HepG2 (cell line): ENCODE data around the gene SCP2. TPM values are rescaled to one million over a fixed set of nuclear protein-coding genes. Genes with fewer than 3 reads are reported as not detected.
A peak's percentile ranks its signal among the peaks of the same experiment; 100 is the strongest.

Experiments
- ATF4 ChIP-seq, 2 experiments: fragments of 450-650 bp in 1 of 2; sonication (generic) in 1 of 2; formaldehyde crosslinking; IDR thresholded peaks; 2 replicates each; pipeline versions ENCODE4 v1.5.0 to v1.8.0; 2020 to 2022; ENCODE audit warnings: mild to moderate bottlenecking in 1 of 2, missing genetic modification reagents in 1 of 2
- ETS1 ChIP-seq: sonication (generic); formaldehyde crosslinking; IDR thresholded peaks from 2 replicates; pipeline ENCODE4 v1.4.0; 2020; ENCODE audit warnings: missing genetic modification reagents
- MLLT10 ChIP-seq: sonication (generic); formaldehyde crosslinking; IDR thresholded peaks from 2 replicates; pipeline ENCODE4 v1.4.0; 2020; ENCODE audit warnings: missing genetic modification reagents
- NFE2 ChIP-seq: sonication (generic); formaldehyde crosslinking; IDR thresholded peaks from 2 replicates; pipeline ENCODE4 v1.4.0; 2020; ENCODE audit warnings: missing genetic modification reagents
- PHB2 ChIP-seq: fragments of 450-650 bp; IDR thresholded peaks from 2 replicates; pipeline ENCODE4 v1.6.1; 2018; ENCODE audit not compliant: partially characterized antibody
- RARG ChIP-seq: sonication (generic); formaldehyde crosslinking; IDR thresholded peaks from 2 replicates; pipeline ENCODE4 v1.4.0; 2020; ENCODE audit warnings: low read depth, mild to moderate bottlenecking, missing genetic modification reagents
- RFX1 ChIP-seq: fragments of 450-650 bp; IDR thresholded peaks from 2 replicates; pipeline ENCODE4 v1.6.1; 2017
- TFDP1 ChIP-seq: IDR thresholded peaks from 2 replicates; pipeline ENCODE4 v1.6.1; 2016; ENCODE audit warnings: missing compliant biosample characterization, missing genetic modification reagents, borderline replicate concordance
- ZBTB3 ChIP-seq: sonication (generic); formaldehyde crosslinking; IDR thresholded peaks from 2 replicates; pipeline ENCODE4 v1.4.0; 2020; ENCODE audit warnings: low read depth, mild to moderate bottlenecking, moderate library complexity, missing genetic modification reagents, borderline replicate concordance
- ZBTB33 ChIP-seq: sonication (generic); formaldehyde crosslinking; IDR thresholded peaks from 2 replicates; pipeline ENCODE4 v1.4.0; 2020; ENCODE audit warnings: missing genetic modification reagents
- ZBTB8A ChIP-seq: sonication (generic); formaldehyde crosslinking; IDR thresholded peaks from 2 replicates; pipeline ENCODE4 v1.4.0; 2020; ENCODE audit warnings: mild to moderate bottlenecking, low read depth, missing genetic modification reagents, borderline replicate concordance
- ZC3H4 ChIP-seq: sonication (generic); formaldehyde crosslinking; IDR thresholded peaks from 2 replicates; pipeline ENCODE4 v1.4.0; 2020; ENCODE audit warnings: missing genetic modification reagents, borderline replicate concordance
- ZFAT ChIP-seq: sonication (generic); formaldehyde crosslinking; conservative IDR thresholded peaks from 2 replicates; pipeline ENCODE4 v1.8.1; 2023; ENCODE audit warnings: missing genetic modification reagents, inconsistent platforms
- ZFX ChIP-seq: sonication (generic); formaldehyde crosslinking; IDR thresholded peaks from 2 replicates; pipeline ENCODE4 v1.4.0; 2020; ENCODE audit warnings: mild to moderate bottlenecking, low read depth, missing genetic modification reagents, moderate library complexity
- ZFY ChIP-seq: sonication (generic); formaldehyde crosslinking; IDR thresholded peaks from 2 replicates; pipeline ENCODE4 v1.4.0; 2020; ENCODE audit warnings: missing genetic modification reagents
- ZNF138 ChIP-seq: sonication (generic); formaldehyde crosslinking; IDR thresholded peaks from 2 replicates; pipeline ENCODE4 v1.5.0; 2020; ENCODE audit warnings: mild to moderate bottlenecking, low read depth, missing genetic modification reagents
- ZNF264 ChIP-seq: sonication (generic); formaldehyde crosslinking; IDR thresholded peaks from 2 replicates; pipeline ENCODE4 v1.4.0; 2020; ENCODE audit warnings: missing genetic modification reagents
- ZNF30 ChIP-seq: sonication (generic); formaldehyde crosslinking; IDR thresholded peaks from 2 replicates; pipeline ENCODE4 v1.5.0; 2020; ENCODE audit warnings: mild to moderate bottlenecking, missing genetic modification reagents
- ZNF350 ChIP-seq: sonication (generic); formaldehyde crosslinking; IDR thresholded peaks from 2 replicates; pipeline ENCODE4 v1.4.0; 2020; ENCODE audit warnings: mild to moderate bottlenecking, low read depth, missing genetic modification reagents, borderline replicate concordance
- ZNF563 ChIP-seq: sonication (generic); formaldehyde crosslinking; IDR thresholded peaks from 2 replicates; pipeline ENCODE4 v1.8.0; 2022; ENCODE audit warnings: mild to moderate bottlenecking, moderate library complexity, missing genetic modification reagents
- ZNF710 ChIP-seq: sonication (generic); formaldehyde crosslinking; IDR thresholded peaks from 2 replicates; pipeline ENCODE4 v1.5.0; 2020; ENCODE audit warnings: mild to moderate bottlenecking, missing genetic modification reagents, borderline replicate concordance
- ZNF724P ChIP-seq: sonication (generic); formaldehyde crosslinking; IDR thresholded peaks from 2 replicates; pipeline ENCODE4 v1.8.0; 2022; ENCODE audit warnings: missing genetic modification reagents, borderline replicate concordance
- ZNF788 ChIP-seq: sonication (generic); formaldehyde crosslinking; IDR thresholded peaks from 2 replicates; pipeline ENCODE4 v1.5.0; 2020; ENCODE audit warnings: mild to moderate bottlenecking, missing genetic modification reagents, borderline replicate concordance
- polyA plus RNA-seq, 8 experiments: library from polyadenylated mRNA; depleted of rRNA in 3 of 8; stranded (reverse) in 7 of 8; unstranded in 1 of 8; fragments of >200 nt; fragmentation: Illumina TruSeq in 4 of 8; extraction: Trizol in 4 of 8; gene quantifications; 2 replicates each; pipeline versions ENCODE4 v1.2.1 to v1.2.3, GENCODE V29; 2011 to 2016; ENCODE audit warnings: low read depth in 4 of 8, missing spikeins in 1 of 8, mixed read lengths in 1 of 8; ENCODE audit not compliant: insufficient read depth in 1 of 8
- total RNA-seq, 5 experiments: library from RNA; depleted of rRNA; stranded (reverse); fragments of >200 nt; fragmentation: Illumina TruSeq; extraction: Trizol; gene quantifications; 2 replicates each; pipeline ENCODE4 v1.2.3, GENCODE V29; 2016; ENCODE audit warnings: low read depth in 1 of 5

The SCP2 gene
- total and polyA plus RNA-seq, 2 of the 13 experiments (the other 11 are each of a cell fraction or from before 2014, with no cell fraction given) = 59.0 to 133 TPM

GRCh38 chr1:52927212-52928014 lies at the start of gene SCP2 (continued):
- TF ChIP-seq ZNF710 = no peak
- no peak for TF ChIP-seq RFX1
- TF ChIP-seq MLLT10 (CRISPR knock-in tag) = no peak
- peak; percentile 19; the same call in 1 of the 2 replicates for TF ChIP-seq ZNF350 (CRISPR knock-in tag)
- TF ChIP-seq ZNF138 (CRISPR knock-in tag) = no peak
- no peak for TF ChIP-seq NFE2 (CRISPR knock-in tag)
- peak; percentile 62; the same call in 1 of the 2 replicates for TF ChIP-seq TFDP1 (CRISPR knock-in tag)
- peak; percentile 87 for TF ChIP-seq ZFX (CRISPR knock-in tag)
- no peak for TF ChIP-seq ZBTB33 (CRISPR knock-in tag)
- TF ChIP-seq ZBTB8A (CRISPR knock-in tag) = no peak
- TF ChIP-seq ETS1 = no peak
- no peak for TF ChIP-seq RARG (CRISPR knock-in tag)
- peak; percentile 82; the same call in 1 of the 2 replicates for TF ChIP-seq ZNF563 (CRISPR knock-in tag)
- no peak for TF ChIP-seq ZNF264
- 0 out of 2 replicates have a peak, but pooled peaks have one; percentile 77 for TF ChIP-seq ZNF30 (CRISPR knock-in tag)
- no peak for TF ChIP-seq ZBTB3 (CRISPR knock-in tag)
- no peak for TF ChIP-seq ZC3H4 (CRISPR knock-in tag)
- peak; percentile 74 for TF ChIP-seq ZFY
- TF ChIP-seq ZFAT (CRISPR knock-in tag) = no peak
- TF ChIP-seq ZNF788 (CRISPR knock-in tag) = no peak
- no peak for TF ChIP-seq PHB2
- TF ChIP-seq ATF4 (CRISPR knock-in tag; IDR thresholded peaks at IDR 0.05) = peak in 1 of 2 experiments; percentile 51; a peak in 2 of 4 replicates
- no peak for TF ChIP-seq ZNF724P (CRISPR knock-in tag)
